Measurements from ENCODE around the gene ZNF80.
A peak's percentile ranks its signal among the peaks of the same experiment; 100 is the strongest.
"Not testable (repeated sequence)": the region's sequence is repeated elsewhere in the genome, so short reads cannot be mapped to it uniquely, and the experiment has no call there.

Gene ZNF80

DNA sequence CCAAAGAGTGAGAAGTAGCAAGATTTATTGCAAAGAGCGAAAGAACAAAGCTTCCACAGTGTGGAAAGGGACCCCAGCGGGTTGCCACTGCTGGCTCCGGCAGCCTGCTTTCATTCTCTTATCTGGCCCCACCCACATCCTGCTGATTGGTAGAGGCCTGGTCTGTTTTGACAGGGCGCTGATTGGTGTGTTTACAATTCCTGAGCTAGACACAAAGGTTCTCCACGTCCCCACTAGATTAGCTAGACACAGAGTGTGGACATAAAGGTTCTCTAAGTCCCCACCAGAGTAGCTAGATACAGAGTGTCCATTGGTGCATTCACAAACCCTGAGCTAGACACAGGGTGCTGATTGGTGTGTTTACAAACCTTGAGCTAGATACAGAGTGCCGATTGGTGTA is at the start of gene ZNF80:
TSS of gene ZNF80 (minus strand) at position 101 of the 400 bp plus-strand sequence. CDS start 504 bp downstream, outside the sequence.
- DNase-seq: not testable (repeated sequence)

DNA sequence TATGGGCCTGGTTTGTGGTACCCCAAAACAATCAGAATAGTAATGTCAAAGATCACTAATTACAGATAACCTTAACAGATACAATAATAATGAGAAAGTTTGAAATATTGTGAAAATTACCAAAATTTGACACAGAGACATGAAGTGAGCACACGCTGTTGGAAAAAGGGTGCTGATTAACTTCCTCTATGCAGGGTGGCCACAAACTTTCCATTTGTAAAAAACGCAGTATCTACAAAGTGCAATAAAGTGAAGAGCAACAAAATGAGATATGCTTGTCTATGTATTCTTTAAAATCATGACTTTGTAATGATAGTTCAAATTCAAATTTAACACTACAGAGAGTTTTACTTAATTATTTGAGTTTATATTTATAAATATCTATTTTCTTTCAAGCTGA is 48.9 kb upstream of the ZNF80 start:
- no peak for DNase-seq

DNA sequence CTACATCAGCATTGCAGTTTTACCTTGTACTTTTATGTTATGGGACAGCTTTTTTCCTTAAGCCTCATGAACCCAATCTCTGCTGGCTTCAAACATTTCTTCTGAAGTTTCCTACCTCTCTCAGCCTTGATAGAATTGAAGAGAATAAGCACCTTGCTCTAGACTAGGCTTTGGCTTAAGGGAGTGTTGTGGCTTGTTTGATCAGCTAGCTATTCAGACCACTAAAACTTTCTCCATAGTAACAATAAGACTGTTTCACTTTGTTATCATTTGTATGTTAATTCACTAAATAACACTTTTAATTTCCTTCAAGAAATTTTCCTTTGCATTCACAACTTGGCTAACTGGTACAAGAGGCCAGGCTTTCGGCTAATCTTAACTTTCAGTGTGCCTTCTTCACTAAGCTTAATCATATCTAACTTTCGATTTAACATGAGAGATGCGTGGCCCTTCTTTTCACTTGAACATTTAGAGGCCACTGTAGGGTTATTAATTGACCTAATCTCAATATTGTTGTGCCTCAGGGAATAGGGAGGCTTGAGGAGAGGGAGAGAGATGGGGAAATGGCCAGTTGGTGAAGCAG is 48.4 kb upstream of the ZNF80 start:
- no peak for DNase-seq

DNA sequence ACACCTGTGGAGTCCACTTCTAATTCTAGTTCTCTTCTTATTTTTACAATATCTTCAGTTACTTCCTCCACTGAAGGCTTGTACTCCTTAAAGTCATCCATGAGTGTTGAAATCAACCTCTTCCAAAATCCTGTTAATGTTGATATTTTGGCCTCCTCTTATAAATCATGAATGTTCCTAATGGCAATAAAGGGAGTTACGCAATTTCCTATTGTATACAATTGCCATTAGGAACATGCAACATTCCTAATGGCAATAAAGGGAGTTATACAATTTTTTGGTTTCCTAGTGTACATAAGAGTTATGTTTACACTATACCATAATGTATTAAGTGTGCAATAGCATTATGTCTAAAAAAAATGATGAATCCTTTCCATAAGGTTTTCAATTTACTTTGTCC is 47.3 kb upstream of the ZNF80 start:
- no peak for DNase-seq

DNA sequence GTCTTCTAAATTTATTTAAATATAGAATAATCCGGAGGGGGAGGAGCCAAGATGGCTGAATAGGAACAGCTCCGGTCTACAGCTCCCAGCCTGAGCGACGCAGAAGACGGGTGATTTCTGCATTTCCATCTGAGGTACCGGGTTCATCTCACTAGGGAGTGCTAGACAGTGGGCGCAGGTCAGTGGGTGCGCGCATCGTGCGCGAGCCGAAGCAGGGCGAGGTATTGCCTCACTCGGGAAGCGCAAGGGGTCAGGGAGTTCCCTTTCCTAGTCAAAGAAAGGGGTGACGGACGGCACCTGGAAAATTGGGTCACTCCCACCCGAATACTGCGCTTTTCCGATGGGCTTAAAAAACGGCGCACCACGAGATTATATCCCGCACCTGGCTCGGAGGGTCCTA is 39.5 kb upstream of the ZNF80 start:
- not testable (repeated sequence) for DNase-seq

DNA sequence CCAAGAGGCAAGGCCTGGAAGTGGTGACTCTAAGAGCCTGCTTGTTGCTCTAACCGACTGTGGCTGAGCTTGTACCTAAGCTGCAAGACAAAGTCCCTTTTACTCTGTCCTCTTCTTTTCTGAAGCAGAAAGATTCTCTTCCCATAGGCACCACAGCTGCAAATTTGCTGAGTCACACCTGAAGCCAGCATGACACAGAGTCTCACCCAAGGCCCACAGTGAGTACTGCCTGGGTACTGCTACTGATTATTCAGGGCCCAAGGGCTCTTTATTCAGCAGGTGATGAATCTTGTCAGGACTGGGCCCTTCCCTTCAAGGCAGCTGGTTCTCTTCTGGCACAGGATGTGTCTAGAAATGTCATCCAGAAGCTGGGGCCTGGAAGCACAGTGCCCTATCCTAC is 37.6 kb upstream of the ZNF80 start:
- no peak for DNase-seq

DNA sequence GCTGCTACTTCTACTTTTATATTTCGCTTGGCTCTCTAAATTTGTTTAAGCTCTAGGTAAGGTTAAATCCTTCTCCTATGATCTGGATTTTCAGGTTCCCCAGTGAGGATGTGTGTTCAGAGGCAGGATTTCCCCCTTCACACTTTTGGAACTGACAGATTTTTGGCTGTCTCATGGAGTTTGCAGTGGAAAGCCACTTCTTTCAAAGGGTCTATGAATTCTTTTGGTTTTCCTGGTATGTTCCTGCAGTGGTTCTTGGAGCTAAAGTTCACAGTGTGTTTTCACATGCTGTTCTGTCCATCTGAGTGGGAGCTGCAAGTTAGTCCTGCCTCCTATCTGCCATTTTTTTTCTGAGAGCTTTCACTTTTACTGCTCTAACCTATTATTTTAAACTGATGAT is 34.9 kb upstream of the ZNF80 start:
- DNase-seq: no peak

DNA sequence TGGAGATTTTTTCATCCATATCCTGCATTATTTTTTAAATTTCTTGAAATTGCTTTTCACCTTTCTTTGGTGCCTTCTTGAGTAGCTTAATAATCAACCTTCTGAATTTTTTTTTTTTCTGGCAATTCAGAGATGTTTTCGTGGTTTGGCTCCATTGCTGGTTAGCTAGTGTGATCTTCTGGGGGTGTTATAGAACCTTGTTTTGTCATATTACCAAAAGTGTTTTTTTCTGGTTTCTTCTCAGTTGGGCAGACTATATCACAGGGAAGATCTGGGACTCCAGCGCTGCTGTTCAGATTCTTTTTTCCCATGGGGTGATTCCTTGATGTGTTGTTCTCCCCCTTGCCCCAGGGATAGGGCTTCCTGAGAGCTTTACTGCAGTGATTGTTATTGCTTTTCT is 32.6 kb upstream of the ZNF80 start:
- DNase-seq: no peak

DNA sequence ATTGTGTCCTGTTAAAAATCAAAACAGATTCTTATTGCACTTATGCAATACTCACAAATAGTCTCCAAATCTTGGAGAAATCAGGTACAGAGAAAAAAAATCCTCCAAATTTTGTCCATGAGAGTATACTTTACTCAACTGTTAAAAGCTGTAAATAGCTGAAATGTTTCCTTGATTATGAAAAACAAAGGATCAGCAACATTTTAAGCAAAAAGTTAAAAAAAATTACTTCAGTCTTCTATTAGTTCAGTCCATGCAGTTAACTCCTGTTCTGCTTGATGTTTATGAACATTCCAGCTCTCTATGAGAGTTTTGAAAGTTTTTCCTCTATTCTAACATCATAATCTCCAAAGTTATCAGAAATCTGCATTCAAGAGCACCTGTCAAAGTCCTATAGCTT is 22.8 kb upstream of the ZNF80 start:
- DNase-seq: no peak

DNA sequence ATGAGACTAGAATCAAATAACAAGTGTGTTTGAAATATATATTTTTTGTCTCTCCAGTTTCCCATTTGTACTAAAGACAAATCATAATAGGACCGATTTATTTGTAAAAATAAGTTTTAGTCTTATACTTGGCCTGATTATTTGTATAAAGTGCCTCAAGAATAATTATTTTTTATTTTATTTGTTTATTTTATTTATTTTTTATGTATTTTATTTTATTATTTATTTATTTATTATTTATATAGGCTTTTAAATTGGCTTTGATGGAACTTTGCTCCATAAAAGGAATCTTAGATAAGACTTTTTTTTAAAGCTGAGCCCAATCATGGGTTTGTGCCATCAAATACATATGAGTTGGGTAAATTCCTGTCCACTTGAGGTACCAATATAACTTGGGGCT is 22.2 kb upstream of the ZNF80 start:
- DNase-seq: no peak

DNA sequence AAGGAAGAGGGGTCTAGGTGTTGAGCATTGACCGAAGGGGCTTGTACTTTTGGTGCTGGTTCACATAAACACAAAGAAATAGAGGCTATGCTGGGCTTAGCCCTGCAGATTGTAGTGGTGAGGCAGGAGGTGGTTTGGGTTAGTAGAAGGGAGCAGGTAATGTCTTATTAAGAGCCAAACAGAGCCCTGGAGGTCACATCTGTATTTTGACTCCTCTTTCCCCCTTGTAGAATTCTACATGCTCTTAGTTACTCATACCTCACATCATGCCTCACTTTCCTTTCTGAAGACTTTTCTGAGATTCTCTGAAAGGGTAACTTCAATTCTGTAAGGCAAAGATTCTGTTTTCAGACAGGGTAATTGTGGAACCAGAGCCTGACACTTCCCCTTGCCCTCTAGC is 16.1 kb upstream of the ZNF80 start:
- DNase-seq: no peak

DNA sequence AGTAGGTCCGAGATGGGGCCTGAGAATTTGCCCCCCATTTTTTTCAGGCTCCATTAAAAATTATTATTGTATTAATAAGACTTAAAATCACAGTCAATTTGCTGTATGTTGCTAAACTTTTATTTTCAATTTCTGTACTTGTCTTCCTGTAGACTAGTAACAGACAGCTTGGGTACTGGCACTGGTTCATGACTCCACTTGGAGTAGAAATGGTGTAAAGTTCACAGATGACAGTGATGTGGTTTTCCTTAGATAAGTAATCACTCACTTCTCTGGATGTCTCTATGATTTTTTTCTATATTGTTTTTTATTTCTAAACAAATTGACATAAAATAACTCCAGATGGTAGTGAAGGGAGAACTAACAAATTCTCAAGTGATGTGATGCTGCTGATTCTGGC is 15.6 kb upstream of the ZNF80 start:
- DNase-seq: no peak

DNA sequence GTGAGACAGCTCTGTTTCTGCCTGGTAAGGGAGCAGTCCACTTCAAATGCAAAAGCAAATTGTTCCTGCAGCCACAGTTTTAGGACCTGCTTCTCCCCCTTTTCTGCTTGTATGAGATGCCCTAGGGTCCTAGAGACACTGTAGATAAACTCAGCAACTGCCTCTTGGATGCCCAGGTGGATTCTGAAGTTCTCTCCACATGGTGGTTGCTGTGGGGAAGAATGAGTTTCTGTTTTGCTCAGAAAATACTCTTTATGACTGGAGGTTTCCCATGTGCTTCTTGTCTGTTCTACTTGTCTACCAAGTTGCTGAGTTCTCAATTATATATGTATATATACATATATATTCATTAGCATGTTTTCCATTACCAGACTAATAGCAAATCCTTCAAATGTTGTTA is 5.6 kb upstream of the ZNF80 start:
- no peak for DNase-seq

DNA sequence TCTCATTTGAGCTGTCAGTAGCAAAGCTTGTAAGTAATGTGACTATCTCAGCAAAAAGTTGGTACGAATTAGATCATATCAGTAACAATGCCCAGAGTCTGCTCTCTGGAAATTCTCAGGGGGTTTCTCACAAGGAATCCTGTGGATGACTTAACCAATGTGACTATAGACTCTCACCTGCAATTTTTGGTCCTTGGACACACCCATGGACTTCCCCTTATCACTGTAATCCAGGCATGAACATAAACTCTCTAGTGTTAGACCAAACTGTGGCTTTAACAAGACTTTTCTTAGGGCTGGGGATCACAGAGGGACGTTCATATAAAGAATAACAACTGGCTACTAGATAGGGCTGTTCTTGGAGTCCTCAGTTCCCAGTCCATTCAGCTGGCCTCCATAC is 3.9 kb upstream of the ZNF80 start:
- no peak for DNase-seq

DNA sequence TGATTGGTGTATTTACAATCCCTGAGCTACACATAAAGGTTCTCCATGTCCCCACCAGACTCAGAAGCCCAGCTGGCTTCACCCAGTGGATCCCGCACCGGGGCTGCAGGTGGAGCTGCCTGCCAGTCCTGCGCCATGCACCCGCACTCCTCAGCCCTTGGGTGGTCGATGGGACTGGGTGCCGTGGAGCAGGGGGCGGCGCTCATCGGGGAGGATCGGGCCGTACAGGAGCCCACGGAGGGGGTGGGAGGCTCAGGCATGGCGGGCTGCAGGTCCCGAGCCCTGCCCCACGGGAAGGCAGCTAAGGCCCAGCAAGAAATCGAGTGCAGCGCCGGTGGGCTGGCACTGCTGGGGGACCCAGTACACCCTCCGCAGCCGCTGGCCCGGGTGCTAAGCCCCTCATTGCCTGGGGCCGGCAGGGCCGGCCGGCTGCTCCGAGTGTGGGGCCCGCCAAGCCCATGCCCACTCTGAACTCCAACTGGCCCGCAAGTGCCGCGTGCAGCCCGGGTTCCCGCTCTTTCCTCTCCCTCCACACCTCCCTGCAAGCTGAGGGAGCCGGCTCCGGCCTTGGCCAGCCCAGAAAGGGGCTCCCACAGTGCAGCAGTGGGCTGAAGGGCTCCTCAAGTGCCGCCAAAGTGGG is 888 bp upstream of the ZNF80 start:
- not testable (repeated sequence) for DNase-seq

DNA sequence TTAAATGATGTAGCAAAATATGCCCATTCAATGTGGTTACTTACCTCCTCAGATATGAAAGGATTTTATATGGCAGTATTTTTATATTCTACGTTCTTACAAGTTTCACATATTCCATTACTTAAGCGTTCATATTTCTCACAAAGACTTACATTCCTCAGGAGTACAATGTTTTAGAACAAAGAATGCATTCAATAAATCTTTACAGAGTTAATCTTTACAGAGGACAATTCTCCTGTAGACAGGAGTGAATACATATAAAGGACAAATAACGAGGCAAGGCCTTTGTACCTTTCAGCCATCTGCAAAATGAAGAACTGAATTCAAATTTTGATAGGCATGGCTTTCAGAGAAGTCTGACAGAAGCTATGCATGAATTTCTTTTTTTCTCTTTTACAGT is 1.9 kb downstream of the ZNF80 start:
- DNase-seq: no peak

DNA sequence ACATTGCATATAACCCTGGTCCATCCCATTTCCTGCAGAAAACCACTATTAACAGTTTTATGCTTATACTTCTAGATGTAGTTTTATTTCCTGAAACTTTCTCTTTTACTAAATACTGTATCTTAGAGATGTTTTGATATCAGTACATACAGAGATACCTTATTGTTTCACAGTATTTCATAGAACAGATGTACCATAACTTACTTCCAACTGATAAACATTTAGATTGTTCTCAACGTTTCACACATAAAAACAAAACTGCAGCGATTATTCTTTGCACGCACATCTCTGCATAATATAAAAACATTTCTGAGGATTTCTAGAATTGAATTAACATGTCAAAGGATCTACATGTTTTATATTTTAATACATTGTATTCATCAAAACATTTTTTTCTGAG is 2.6 kb downstream of the ZNF80 start:
- no peak for DNase-seq

DNA sequence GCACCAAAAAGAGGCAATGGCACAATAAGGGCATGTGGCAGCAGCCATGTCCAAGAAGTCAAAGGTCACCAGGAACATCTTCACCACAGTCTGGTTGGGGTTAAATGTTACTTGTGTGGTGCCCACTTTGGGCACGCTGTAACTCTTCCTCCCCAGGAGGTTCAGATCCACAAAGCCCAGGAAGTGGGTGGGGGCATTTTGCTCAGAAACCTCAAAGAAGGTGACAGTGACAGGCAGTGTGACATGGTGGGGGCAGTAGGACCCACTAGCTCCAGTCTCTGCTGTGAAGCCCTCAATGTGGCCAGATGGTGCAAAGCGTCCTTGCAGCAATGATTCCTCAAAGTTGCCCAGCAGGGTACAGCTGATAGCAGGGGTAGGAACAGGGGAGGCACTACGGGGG is 5.8 kb downstream of the ZNF80 start:
- peak; percentile 61 for DNase-seq

DNA sequence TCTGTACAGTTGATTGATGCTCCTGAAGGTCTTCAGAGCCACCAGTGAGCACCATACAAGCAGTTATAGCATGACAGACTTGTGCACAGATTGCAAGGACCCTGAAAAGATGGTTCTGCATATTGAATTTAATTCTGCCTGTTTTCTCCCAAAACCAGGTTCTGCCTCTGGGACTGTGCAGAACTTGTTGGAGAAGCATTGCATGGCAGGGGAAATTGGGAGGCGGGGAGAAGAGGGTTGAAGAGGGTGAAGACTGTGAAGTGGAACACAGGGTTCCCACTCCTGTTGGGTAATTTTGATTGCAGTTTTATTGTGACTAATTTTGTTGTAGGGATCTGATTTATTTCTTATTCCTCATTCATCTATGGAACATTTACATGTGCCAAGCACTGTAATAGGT is 10.3 kb downstream of the ZNF80 start:
- no peak for DNase-seq

DNA sequence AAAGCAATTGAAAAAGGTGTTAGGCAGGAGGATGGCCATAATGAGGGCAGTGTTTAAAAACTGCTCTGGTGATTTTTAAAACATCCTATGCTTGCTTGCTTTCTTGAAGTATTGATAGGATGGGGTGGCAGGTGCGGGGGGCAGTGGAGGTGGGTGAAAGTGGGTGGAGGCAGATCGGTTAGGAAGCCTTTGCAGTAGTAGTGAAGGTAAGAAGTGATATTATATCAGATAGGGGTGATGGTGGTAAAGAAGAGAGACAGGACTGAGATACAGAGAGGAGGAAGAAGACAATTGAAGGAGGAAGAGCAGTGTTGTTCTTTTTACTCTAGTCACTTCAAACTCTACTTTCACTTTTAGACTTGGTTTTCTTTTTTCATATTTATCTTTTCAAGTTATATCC is 11.1 kb downstream of the ZNF80 start:
- no peak for DNase-seq

DNA sequence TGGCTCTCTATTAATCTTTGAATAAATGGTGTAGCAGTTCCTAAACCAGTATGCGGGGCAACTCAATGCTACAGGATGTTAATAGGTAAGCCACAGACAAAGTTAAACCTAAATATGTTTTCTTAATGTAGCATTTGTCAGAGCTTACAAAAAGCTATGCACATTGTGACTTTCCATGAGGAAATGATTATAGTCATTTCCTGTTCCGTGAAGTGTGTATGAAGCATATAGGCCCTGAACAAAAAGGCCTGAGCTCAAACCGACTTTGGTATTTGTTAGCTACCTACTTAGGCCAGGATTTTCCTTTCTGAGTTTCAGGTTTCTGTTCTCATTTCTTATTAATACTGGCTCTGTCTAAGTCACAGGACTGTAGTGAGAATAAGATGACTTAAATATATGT is 14.2 kb downstream of the ZNF80 start:
- no peak for DNase-seq

DNA sequence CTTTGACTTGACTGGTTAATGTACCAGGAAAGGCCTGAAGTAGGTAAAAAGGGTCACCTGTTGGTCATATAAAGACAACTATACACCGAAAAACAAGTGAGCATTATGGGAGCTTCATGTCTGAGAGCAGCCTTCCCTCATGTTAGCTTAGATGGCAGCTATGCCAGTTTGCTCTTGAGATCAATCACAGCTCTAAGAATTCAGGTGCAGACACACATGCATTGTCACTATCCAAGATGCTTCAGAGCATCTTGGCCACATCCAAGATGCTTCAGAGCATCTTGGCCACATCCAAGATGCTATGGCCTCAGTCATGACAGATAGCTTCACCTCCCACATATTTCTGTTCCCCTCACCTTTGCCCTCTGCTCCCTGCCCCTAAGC is 15.5 kb downstream of the ZNF80 start:
- no peak for DNase-seq

DNA sequence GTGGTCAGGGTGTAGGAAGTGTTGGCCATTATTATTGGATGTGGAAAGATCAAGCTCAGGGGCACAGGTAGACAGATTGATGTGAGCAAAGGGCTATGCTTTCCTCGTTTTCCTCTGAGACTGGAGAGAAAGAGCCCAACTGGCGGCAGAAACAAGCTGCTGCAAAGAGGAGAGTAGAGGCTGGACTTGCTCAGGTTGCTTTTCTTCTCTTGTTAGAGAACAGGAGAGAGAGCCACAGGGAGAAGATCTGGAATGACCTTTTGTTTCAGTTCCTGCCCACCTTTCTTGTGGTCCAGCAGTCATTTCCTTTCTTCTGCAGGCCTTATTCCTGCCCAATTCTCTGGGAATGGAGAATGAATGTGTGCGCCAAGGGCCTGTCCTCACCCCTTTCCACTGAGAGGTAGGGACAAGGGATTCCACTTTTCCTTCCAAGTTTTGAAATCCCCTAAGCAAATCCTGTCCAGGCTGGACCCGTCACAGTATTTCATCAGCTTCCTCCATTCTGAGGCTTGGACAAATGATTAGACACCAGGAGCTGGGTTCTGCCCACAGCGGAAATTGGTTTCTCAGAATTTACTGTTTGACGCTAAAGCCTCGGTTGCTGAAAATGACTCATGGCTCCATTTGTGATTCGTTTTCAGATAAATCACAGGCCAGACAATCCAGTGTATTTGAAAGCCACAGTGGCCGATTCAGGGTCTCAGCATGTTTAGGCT is 16.1 kb downstream of the ZNF80 start:
- DNase-seq: peak; percentile 26

DNA sequence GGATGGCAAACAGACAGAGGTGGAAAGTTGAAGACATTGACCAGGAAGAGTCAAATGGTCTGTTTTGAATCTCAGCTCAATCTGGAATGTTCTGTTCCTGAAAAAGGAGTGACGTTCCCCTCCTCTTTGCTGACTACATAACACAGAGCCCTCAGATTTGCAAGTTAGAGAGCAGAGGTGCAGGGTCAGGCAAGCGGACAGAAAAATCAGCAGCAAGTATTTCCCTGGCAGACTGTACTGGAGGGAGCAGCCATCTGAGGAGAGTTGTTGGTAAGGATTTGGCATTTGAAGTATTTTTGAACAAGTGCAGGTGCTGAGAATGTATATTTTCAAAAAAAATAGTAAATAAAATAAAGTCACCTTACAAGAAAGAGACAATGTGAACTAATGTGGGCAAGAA is 17.6 kb downstream of the ZNF80 start:
- no peak for DNase-seq
